B cell (primary cell): ENCODE data around the gene RNF207. TPM values are rescaled to one million over a fixed set of nuclear protein-coding genes. Genes with fewer than 3 reads are reported as not detected.

Experiments
- ATAC-seq: fragments of 200-7000 bp; cut with Tn5 transposase; one replicate; pipeline ENCODE4 v1.10.0; 2021; ENCODE audit warnings: low read depth, mild to moderate bottlenecking, moderate number of reproducible peaks, moderate library complexity
- CTCF ChIA-PET: fragments of 350-600 bp; sonication (Branson Sonifier 250); formaldehyde crosslinking; loops from one replicate; lab custom pipeline; 2021; ENCODE audit warnings: antibody characterized with exemption, inconsistent platforms; lab: Charles Lee
- POLR2A ChIA-PET: fragments of 350-600 bp; sonication (Branson Sonifier 250); formaldehyde crosslinking; loops from one replicate; lab custom pipeline; 2021; ENCODE audit warnings: antibody characterized with exemption; lab: Charles Lee
- DNase-seq: peaks from one replicate; pipeline ENCODE4 v3.0.0; 2013
- H2AFZ ChIP-seq: 2 replicates; pipeline ENCODE4 v1.6.1; 2012; ENCODE audit warnings: mild to moderate bottlenecking, low read depth, low read length; ENCODE audit not compliant: insufficient read depth, poor library complexity, severe bottlenecking
- H3K27ac ChIP-seq, 2 donors: 1 replicate in 1 of 2; 2 replicates in 1 of 2; pipeline ENCODE4 v1.5.1; 2012 to 2013; ENCODE audit warnings: low read length in 2 of 2, mild to moderate bottlenecking in 2 of 2, moderate library complexity in 1 of 2
- H3K27me3 ChIP-seq, 4 experiments: fragments of 200-600 bp in 1 of 4; sonication (generic) in 1 of 4; replicated peaks in 1 of 4; 1 replicate in 2 of 4; 2 replicates in 2 of 4; pipeline versions ENCODE4 v1.6.1 to v1.7.0; 2013 to 2016; ENCODE audit warnings: low read length in 3 of 4, mild to moderate bottlenecking in 2 of 4, mixed read lengths in 1 of 4, moderate library complexity in 1 of 4; ENCODE audit not compliant: insufficient read depth in 4 of 4, control insufficient read depth in 3 of 4; ENCODE audit errors: control extremely low read depth in 1 of 4
- H3K36me3 ChIP-seq, 2 experiments: replicated peaks in 1 of 2; 1 replicate in 1 of 2; 2 replicates in 1 of 2; pipeline versions ENCODE4 v1.6.1 to v1.7.1; 2013; ENCODE audit warnings: low read length in 1 of 2; ENCODE audit not compliant: insufficient read depth in 2 of 2, control insufficient read depth in 1 of 2; ENCODE audit errors: control extremely low read depth in 1 of 2, extremely low read depth in 1 of 2
- H3K4me1 ChIP-seq, 2 donors: fragments of 200-600 bp in 1 of 2; sonication (generic) in 1 of 2; 1 replicate in 1 of 2; 2 replicates in 1 of 2; pipeline versions ENCODE4 v1.5.1 to v1.6.1; 2013 to 2017; ENCODE audit warnings: low read length in 2 of 2; ENCODE audit not compliant: control insufficient read depth in 2 of 2, insufficient read depth in 2 of 2
- H3K4me2 ChIP-seq: replicated peaks from 2 replicates; pipeline ENCODE3; 2012; ENCODE audit warnings: mild to moderate bottlenecking, low read depth, low read length; ENCODE audit not compliant: poor library complexity, severe bottlenecking
- H3K4me3 ChIP-seq, 5 experiments: fragments of 200-600 bp in 1 of 5; sonication (generic) in 1 of 5; 1 replicate in 3 of 5; 2 replicates in 2 of 5; pipeline versions ENCODE4 v1.5.1 to v1.7.0; 2011 to 2016; ENCODE audit warnings: low read length in 4 of 5, mild to moderate bottlenecking in 4 of 5, low read depth in 2 of 5, control low read depth in 1 of 5, moderate library complexity in 1 of 5; ENCODE audit not compliant: insufficient read depth in 1 of 5; ENCODE audit errors: control extremely low read depth in 1 of 5, extremely low read depth in 1 of 5
- H3K79me2 ChIP-seq: fragments of 200-600 bp; sonication (generic); one replicate; pipeline ENCODE4 v1.6.0; 2016; ENCODE audit warnings: low read length; ENCODE audit not compliant: control insufficient read depth, insufficient read depth
- H3K9ac ChIP-seq: fragments of 200-600 bp; sonication (generic); 2 replicates; pipeline ENCODE4 v1.6.1; 2017; ENCODE audit warnings: mild to moderate bottlenecking, low read length, moderate library complexity
- H3K9me3 ChIP-seq, 3 donors: one replicate each; pipeline versions ENCODE4 v1.6.1 to v1.7.1; 2013; ENCODE audit warnings: low read length in 2 of 3; ENCODE audit not compliant: control insufficient read depth in 2 of 3, insufficient read depth in 1 of 3; ENCODE audit errors: control extremely low read depth in 1 of 3
- H4K20me1 ChIP-seq: 2 replicates; pipeline ENCODE4 v1.6.0; 2012; ENCODE audit warnings: mild to moderate bottlenecking, low read length; ENCODE audit not compliant: insufficient read depth, control insufficient read depth, poor library complexity, severe bottlenecking
- H3K27ac Mint-ChIP-seq: one replicate; pipeline ENCODE4 v1.8.0; 2021; ENCODE audit warnings: mixed read lengths
- H3K27me3 Mint-ChIP-seq: one replicate; pipeline ENCODE4 v1.8.0; 2021; ENCODE audit warnings: mixed read lengths
- H3K4me1 Mint-ChIP-seq: one replicate; pipeline ENCODE4 v1.8.0; 2021; ENCODE audit warnings: mixed read lengths
- H3K4me3 Mint-ChIP-seq: one replicate; pipeline ENCODE4 v1.8.0; 2021; ENCODE audit warnings: mixed read lengths
- H3K9me3 Mint-ChIP-seq: one replicate; pipeline ENCODE4 v1.8.0; 2022; ENCODE audit warnings: mixed read lengths; ENCODE audit not compliant: insufficient read depth
- EZH2 ChIP-seq: IDR thresholded peaks from 2 replicates; pipeline ENCODE4 v1.6.1; 2012; ENCODE audit warnings: borderline replicate concordance, low read depth, mild to moderate bottlenecking, moderate library complexity, low read length; ENCODE audit not compliant: insufficient read depth, poor library complexity, severe bottlenecking
- WGBS: methylation state at CpG from one replicate; pipeline ENCODE4 v1.1.5; 2013; ENCODE audit warnings: missing lambda C conversion rate; ENCODE audit not compliant: insufficient coverage; 5-methylcytosine and 5-hydroxymethylcytosine counted together
- intact Hi-C: fragments of 100-400 bp; cut with micrococcal nuclease; formaldehyde crosslinking; loops from one replicate; pipeline ENCODE4 v1.10.0; 2022
- polyA plus RNA-seq: library from polyadenylated mRNA; depleted of rRNA; stranded (reverse); fragments of >200 nt; gene quantifications from 2 replicates; pipeline ENCODE4 v1.2.3, GENCODE V29; 2012
- total RNA-seq, 2 donors: library from RNA; stranded (reverse); fragments of 120-200 nt in 1 of 2; gene quantifications; 1 replicate in 1 of 2; 2 replicates in 1 of 2; pipeline versions ENCODE4 v1.2.3 to v1.2.4, GENCODE V29; 2013 to 2022
- TF ChIP-seq, protein P1 (sequence below): fragments of 200-600 bp; IDR thresholded peaks from one replicate; pipeline ENCODE4 v1.8.0; 2022; ENCODE audit warnings: antibody characterized with exemption, mild to moderate bottlenecking

The RNF207 gene
- total and polyA plus RNA-seq, 2 donors (not counting 1 experiment from before 2014, with no cell fraction given) = 1.5 to 6.8 TPM

DNA sequence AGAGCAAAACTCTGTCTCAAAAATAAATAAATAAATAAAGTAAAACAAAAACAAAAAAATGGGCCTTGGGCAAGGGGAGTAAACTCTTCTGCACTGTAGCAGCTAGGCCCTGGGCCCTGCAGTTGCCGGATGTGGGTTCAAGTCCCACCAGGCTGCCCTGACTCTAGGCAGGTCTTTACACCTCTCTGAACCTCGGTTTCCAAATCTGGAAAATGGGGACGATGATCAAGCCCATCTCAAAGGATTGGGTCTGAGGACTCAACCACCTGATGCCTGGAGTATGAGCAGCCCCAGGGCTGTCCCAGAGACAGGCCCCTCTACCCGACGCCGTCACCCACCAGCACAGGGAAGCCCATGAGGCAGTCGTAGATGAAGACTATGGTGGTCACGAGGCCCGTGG lies 47.5 kb downstream of the RNF207 start:
- Mint-ChIP-seq H3K27me3 (peaks cover 31% of the 10 kb centered on the region), H3K4me1 (peaks cover 4% of the 10 kb centered on the region), H3K27ac (no peak overlapping the region), H3K9me3 (no peaks in the 10 kb centered on the region), H3K4me3 (no peak overlapping the region)
- Histone ChIP-seq H3K27ac (no peak overlapping the region), H3K27me3 (peaks cover 0 to 33% (median 5%) of the 10 kb centered on the region in 4 experiments), H3K4me2 (no peak overlapping the region), H3K4me1 (peaks cover 3 to 5% of the 10 kb centered on the region in 2 donors), H3K36me3 (no peaks in the 10 kb centered on the region), H2AFZ (no peak overlapping the region), H3K9ac (no peak overlapping the region), H3K4me3 (no peak overlapping the region), H3K79me2 (no peaks in the 10 kb centered on the region), H3K9me3 (no peaks in the 10 kb centered on the region), H4K20me1 (no peaks in the 10 kb centered on the region)
- intact Hi-C loops = no loop called here
- no peak for DNase-seq
- no peak for TF ChIP-seq EZH2
- TF ChIP-seq, protein P1, sequence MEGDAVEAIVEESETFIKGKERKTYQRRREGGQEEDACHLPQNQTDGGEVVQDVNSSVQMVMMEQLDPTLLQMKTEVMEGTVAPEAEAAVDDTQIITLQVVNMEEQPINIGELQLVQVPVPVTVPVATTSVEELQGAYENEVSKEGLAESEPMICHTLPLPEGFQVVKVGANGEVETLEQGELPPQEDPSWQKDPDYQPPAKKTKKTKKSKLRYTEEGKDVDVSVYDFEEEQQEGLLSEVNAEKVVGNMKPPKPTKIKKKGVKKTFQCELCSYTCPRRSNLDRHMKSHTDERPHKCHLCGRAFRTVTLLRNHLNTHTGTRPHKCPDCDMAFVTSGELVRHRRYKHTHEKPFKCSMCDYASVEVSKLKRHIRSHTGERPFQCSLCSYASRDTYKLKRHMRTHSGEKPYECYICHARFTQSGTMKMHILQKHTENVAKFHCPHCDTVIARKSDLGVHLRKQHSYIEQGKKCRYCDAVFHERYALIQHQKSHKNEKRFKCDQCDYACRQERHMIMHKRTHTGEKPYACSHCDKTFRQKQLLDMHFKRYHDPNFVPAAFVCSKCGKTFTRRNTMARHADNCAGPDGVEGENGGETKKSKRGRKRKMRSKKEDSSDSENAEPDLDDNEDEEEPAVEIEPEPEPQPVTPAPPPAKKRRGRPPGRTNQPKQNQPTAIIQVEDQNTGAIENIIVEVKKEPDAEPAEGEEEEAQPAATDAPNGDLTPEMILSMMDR = no peak
- ChIA-PET CTCF (no interaction called here), POLR2A (no interaction called here)
- ATAC-seq = no peak
- WGBS = 97% methylated on average over 9 of the region's 9 CpGs

DNA sequence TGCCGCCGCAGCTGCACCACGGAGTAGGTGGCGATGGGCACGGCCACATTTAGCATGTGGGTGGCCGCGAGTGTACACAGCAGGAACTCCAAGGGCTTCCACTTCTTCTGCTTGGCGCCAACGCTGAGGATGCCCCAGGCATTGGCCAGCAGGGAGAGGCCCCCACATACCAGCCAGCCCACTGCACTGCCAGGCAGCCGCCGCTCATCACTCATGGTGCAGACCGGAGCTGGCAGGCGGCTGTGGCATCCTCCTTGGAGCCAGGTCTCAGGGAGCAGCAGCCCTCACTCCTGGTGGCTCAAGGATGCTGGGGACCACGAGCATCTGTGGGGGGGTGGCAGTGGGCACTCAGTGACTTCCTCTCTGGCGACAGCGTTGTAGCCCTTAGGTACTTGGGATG lies 48.8 kb downstream of the RNF207 start:
- Histone ChIP-seq H3K4me1 (peaks cover 1 to 2% of the 10 kb centered on the region in 2 donors), H3K36me3 (no peaks in the 10 kb centered on the region), H3K79me2 (no peaks in the 10 kb centered on the region), H3K27ac (no peak overlapping the region), H3K9me3 (no peaks in the 10 kb centered on the region), H3K9ac (no peak overlapping the region), H3K4me3 (no peak overlapping the region), H3K4me2 (no peak overlapping the region), H2AFZ (no peak overlapping the region), H4K20me1 (no peaks in the 10 kb centered on the region), H3K27me3 (peaks cover 0 to 38% (median 1%) of the 10 kb centered on the region in 4 experiments)
- peaks cover 35% of the 10 kb centered on the region for H3K27me3 Mint-ChIP-seq
- POLR2A ChIA-PET = no interaction called here
- H3K4me3 Mint-ChIP-seq = no peak overlapping the region
- TF ChIP-seq, protein P1 = no peak
- TF ChIP-seq EZH2 = no peak
- ATAC-seq (no peak), DNase-seq (no peak)
- no peak overlapping the region for H3K27ac Mint-ChIP-seq
- peaks cover 9% of the 10 kb centered on the region for H3K4me1 Mint-ChIP-seq
- H3K9me3 Mint-ChIP-seq = no peaks in the 10 kb centered on the region
- WGBS = 90% methylated on average over 14 of the region's 16 CpGs
- CTCF ChIA-PET = no interaction called here
- intact Hi-C loops = no loop called here
